Measurements from ENCODE around the gene CIZ1. TPM values are rescaled to one million over a fixed set of nuclear protein-coding genes. Genes with fewer than 3 reads are reported as not detected.
A peak's percentile ranks its signal among the peaks of the same experiment; 100 is the strongest.
"Not testable (repeated sequence)": the region's sequence is repeated elsewhere in the genome, so short reads cannot be mapped to it uniquely, and the experiment has no call there.

Gene CIZ1
- total RNA-seq (2014; rRNA removed; shearing (Covaris generic)) = 60.6 and 70.1 TPM in 2 replicates

- DNase-seq (ENCODE audit: low spot score) = peak; percentile 57
Observed at GRCh38 chr9:128191406-128192046, at the start of gene CIZ1. Gene CIZ1, minus strand, starts transcription at chr9:128191572. Its CDS starts 715 bp downstream, at chr9:128190857.

DNA sequence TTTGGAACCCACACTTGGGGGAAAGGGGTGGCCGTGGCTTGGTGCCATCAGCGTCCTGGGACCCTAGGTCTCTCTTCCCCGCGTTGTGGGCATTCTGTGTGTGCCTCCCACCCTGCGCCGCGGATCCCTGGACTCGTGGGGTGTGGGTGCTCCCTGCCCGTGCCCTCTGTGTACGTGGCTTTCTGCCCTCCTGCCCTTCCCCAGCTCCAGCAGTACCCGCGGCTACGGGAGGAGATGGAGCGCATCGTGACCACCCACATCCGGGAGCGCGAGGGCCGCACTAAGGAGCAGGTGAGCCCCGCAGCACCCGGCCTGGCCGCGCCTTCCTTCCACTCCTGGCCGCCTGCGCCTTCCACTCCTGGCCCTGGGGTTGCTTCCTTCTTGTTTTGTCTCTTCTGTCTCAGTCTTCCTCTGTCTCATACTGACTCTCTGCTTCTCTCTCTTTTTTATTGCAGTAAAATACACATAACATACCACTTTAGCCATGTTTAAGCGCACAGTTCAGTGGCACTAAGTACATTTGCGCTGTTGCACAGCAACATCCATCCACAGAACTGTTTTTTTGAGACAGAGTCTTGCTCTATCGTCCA is 42.5 kb upstream of the CIZ1 start:
- DNase-seq (ENCODE audit: low spot score) = no peak

- DNase-seq (ENCODE audit: low spot score) = no peak
Observed at GRCh38 chr9:128232528-128233428, 41.4 kb upstream of the CIZ1 start.

- DNase-seq (ENCODE audit: low spot score) = no peak
Observed at GRCh38 chr9:128231638-128232527, 40.5 kb upstream of the CIZ1 start.

- DNase-seq (ENCODE audit: low spot score) = not testable (repeated sequence)
Observed at GRCh38 chr9:128230897-128231296, 39.5 kb upstream of the CIZ1 start.

- DNase-seq (ENCODE audit: low spot score) = no peak
Observed at GRCh38 chr9:128226412-128226801, 35.0 kb upstream of the CIZ1 start.

DNA sequence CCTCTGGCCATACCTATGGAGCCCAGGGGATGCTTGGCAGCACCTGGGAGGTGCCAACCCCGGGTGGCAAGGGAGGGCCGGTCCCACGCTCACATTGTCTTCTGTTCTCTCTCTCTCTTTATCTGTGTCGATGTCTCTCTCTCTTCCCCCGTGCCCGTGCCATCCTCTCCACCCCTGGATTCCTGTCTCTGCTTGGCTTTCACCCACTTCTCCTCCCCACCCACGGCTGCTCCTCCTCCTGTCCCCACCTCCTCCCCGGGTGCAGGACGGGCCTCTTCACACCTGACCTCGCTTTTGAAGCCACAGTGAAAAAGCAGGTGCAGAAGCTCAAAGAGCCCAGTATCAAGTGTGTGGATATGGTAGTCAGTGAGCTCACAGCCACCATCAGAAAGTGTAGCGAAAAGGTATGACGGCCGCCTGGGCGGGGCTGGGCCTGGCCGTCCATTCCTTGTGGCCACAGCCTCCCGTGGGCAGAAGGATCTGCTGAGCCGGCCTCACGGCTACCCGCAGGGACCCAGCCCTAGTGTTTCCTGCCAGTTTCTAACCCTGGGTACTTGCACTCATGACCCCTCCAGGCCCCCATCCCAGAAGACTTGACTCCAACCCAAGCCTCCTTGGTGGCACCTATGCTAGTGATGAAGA is 34.5 kb upstream of the CIZ1 start:
- no peak for DNase-seq (ENCODE audit: low spot score)

DNA sequence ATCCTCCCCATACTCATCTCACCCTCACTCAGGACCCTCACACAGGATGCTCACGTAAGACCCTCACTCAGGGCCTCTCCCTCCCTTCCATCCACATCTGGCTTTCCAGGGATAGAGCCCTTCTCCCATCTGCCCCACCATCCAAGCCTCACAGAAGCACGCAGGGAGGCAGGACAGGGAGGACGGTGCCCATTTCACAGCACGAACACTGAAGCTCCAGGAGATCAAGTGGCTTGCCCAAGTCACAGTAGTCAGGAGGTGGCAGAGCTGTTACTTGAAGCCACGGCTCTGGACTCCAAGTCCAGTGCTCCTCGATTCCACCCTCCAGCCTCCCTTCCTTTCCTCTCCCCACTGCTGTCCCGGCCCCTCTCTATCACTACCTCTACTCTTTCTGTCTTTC is 33.5 kb upstream of the CIZ1 start:
- no peak for DNase-seq (ENCODE audit: low spot score)

- no peak for DNase-seq (ENCODE audit: low spot score)
Observed at GRCh38 chr9:128222880-128223670, 31.7 kb upstream of the CIZ1 start.

DNA sequence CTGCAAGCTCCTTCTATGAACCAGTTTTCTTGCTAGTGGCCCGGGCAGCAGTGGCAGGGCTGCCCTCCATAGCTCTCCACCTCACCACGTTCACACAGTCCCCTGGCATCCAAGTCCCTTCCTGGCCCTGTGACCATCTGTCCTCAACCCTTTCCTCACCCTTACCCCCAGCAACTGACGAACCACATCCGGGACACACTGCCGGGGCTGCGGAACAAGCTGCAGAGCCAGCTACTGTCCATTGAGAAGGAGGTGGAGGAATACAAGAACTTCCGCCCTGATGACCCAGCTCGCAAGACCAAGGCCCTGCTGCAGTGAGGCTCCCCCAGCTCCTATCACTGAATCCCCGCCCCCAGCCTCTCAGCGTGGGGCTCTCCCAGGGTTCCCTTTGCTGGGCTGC is 30.7 kb upstream of the CIZ1 start:
- no peak for DNase-seq (ENCODE audit: low spot score)

DNA sequence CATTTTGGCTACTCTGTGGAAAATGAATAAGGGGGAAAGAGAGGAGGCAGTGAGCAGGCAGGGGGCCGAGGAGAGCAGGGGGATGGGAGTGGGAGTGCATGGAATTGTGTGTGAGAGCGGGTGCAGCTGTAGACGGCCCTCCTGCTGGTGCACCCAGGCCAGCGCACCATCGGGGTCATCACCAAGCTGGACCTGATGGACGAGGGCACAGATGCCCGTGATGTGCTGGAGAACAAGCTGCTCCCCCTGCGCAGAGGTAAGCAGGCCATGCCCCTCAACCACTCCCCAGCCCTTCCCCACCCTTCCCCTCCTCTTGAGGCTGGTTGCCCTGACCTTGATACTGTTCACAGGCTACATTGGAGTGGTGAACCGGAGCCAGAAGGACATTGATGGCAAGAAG is 28.5 kb upstream of the CIZ1 start:
- DNase-seq (ENCODE audit: low spot score) = no peak

DNA sequence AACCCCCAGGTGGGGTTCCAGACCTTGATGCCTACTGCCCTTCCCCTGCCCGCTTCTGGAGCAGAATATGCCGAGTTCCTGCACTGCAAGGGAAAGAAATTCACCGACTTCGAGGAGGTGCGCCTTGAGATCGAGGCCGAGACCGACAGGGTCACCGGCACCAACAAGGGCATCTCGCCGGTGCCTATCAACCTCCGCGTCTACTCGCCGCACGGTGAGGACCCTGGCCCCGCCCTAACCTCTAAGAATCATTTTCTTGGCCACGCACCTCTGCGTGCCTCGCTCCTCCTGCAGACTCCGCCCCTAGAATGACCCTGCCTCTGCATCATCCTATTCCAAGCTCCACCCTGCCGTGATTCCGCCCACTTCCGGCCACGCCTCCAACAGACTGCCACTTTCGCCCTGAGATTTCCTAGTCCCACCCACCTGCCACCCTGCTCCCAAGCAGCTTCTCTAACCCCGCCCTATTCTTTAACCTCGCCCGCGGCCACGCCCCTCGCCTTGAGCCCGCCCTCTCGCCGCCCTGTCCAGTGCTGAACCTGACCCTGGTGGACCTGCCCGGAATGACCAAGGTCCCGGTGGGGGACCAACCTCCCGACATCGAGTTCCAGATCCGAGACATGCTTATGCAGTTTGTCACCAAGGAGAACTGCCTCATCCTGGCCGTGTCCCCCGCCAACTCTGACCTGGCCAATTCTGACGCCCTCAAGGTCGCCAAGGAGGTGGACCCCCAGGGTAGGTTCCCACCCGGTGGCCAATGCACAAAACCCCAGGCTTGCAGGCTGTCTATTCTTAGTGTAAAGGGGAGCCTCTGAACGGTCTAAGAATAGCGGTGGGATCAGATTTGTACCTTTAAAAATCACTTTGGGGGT is 27.4 kb upstream of the CIZ1 start:
- peak; percentile 77 for DNase-seq (ENCODE audit: low spot score)

DNA sequence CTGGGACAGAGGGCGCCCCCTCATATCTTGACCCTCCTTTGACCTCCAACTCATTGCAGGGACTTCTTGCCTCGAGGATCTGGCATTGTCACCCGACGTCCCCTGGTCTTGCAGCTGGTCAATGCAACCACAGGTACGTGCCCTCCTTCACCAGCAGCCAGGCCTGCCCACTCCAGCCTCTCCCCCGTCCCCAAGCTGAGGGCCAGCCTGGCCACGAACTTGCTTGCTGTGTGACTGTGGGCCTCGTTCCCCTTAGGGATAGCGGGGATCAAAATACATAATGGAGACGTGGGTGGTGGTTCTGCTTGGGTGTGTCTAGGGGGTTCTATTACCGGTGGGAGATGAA is 26.8 kb upstream of the CIZ1 start:
- DNase-seq (ENCODE audit: low spot score) = no peak

- DNase-seq (ENCODE audit: low spot score) = no peak
Observed at GRCh38 chr9:128216781-128217553, 25.6 kb upstream of the CIZ1 start.

- DNase-seq (ENCODE audit: low spot score) = peak; percentile 36
Observed at GRCh38 chr9:128215491-128216409, 24.4 kb upstream of the CIZ1 start.

GRCh38 chr9:128214571-128215490 is 23.5 kb upstream of the CIZ1 start:
- peak; percentile 71 for DNase-seq (ENCODE audit: low spot score)

All from A172 (cell line).